Ovary (tissue), 9 donors: ENCODE measurements around the gene SIPA1L2. TPM values are rescaled to one million over a fixed set of nuclear protein-coding genes. Genes with fewer than 3 reads are reported as not detected.

Experiments used
- DNase-seq, 5 donors: peaks; one replicate each; pipeline ENCODE4 v3.0.0-alpha.2; 2019 to 2020
- H3K27ac ChIP-seq, 2 donors: fragments of 200-600 bp; one replicate each; pipeline versions ENCODE4 v1.5.1 to v1.8.0; 2019 to 2022
- H3K27me3 ChIP-seq: fragments of 200-600 bp; one replicate; pipeline ENCODE4 v1.8.0; 2022
- H3K36me3 ChIP-seq: fragments of 200-600 bp; sonication (generic); one replicate; pipeline ENCODE4 v1.5.1; 2019
- H3K4me1 ChIP-seq: one replicate; pipeline ENCODE4 v1.8.1; 2013; ENCODE audit warnings: mild to moderate bottlenecking, moderate library complexity; ENCODE audit not compliant: insufficient read depth
- H3K4me3 ChIP-seq: fragments of 200-600 bp; sonication (generic); one replicate; pipeline ENCODE4 v1.5.1; 2017
- H3K9me3 ChIP-seq, 2 donors: fragments of 200-600 bp in 1 of 2; sonication (generic) in 1 of 2; one replicate each; pipeline versions ENCODE4 v1.5.1 to v1.8.1; 2013 to 2019; ENCODE audit warnings: mild to moderate bottlenecking in 1 of 2, moderate library complexity in 1 of 2
- CTCF ChIP-seq, 3 donors: fragments of 450-650 bp in 2 of 3; fragments of 200-600 bp in 1 of 3; IDR thresholded peaks; one replicate each; pipeline versions ENCODE4 v1.5.1 to v1.8.0; 2016 to 2022; ENCODE audit warnings: antibody characterized with exemption in 3 of 3, mild to moderate bottlenecking in 1 of 3
- EP300 ChIP-seq: sonication (generic); formaldehyde crosslinking; IDR thresholded peaks from one replicate; pipeline ENCODE4 v1.6.1; 2017; ENCODE audit warnings: antibody characterized with exemption
- POLR2A ChIP-seq: fragments of 450-650 bp; IDR thresholded peaks from one replicate; pipeline ENCODE4 v1.6.1; 2017; ENCODE audit warnings: antibody characterized with exemption, mild to moderate bottlenecking, moderate library complexity
- WGBS, 3 donors: extraction: QIAGEN DNeasy Blood & Tissue Kit in 1 of 3; methylation state at CpG; one replicate each; pipeline versions ENCODE4 v1.1.5 to v1.1.7; 2013 to 2017; 5-methylcytosine and 5-hydroxymethylcytosine counted together
- intact Hi-C, 4 donors: fragments of 100-400 bp; cut with DNase I; formaldehyde crosslinking; loops; one replicate each; pipeline versions ENCODE4 v1.11.0 to v1.15.1; 2022 to 2023
- polyA plus RNA-seq, 2 donors: library from polyadenylated mRNA; stranded (reverse); fragments of 200-250 nt in 1 of 2; fragments of 350-450 nt in 1 of 2; fragmentation: Illumina TruSeq in 1 of 2; extraction: RNeasy Lipid Tissue Mini Kit (QIAGEN cat#74804) in 1 of 2; gene quantifications; one replicate each; pipeline ENCODE4 v1.2.3, GENCODE V29; 2013 to 2014
- total RNA-seq, 7 donors: library from RNA; depleted of rRNA in 2 of 7; stranded (reverse); fragments of >200 nt in 2 of 7; fragmentation: NEBNext Ultra II Directional in 3 of 7; extraction: Animal tissue kit (Norgen Biotek cat#: 25700) in 3 of 7; gene quantifications; one replicate each; pipeline versions ENCODE4 v1.1.0 to v1.2.4, GENCODE V29; 2016 to 2023
- donor health status: DM: no; HTN: no; CAD: no; lungs with moderate emphysema.
- donor health status: DM: no; HTN: no; CAD: no.
- donor health status: Bipolar disorder and iron deficiency.
- donor health status: DM: yes; HTN: yes; CAD: no.
- donor health status: DM: no; HTN: no; CAD: no.
- donor health status: DM: yes; HTN: yes; CAD: no.

The SIPA1L2 gene
- total and polyA plus RNA-seq, 9 donors: 12.3 to 52.9 (median 20.1) TPM

- Histone ChIP-seq H3K4me1 (no peaks in the 10 kb centered on the region), H3K9me3 (no peaks in the 10 kb centered on the region), H3K36me3 (no peaks in the 10 kb centered on the region), H3K4me3 (no peak overlapping the region), H3K27ac (no peak overlapping the region), H3K27me3 (no peaks in the 10 kb centered on the region)
- no peak for DNase-seq
- 45 to 53% (median 46%) methylated on average over 3 of the region's 3 CpGs for WGBS, 3 donors
- no peak for TF ChIP-seq EP300
- TF ChIP-seq POLR2A: no peak
- TF ChIP-seq CTCF (IDR thresholded peaks at IDR 0.05): no peak
- intact Hi-C loops: no loop called here
These were observed 37.3 kb upstream of the SIPA1L2 start for GRCh38 chr1:232667094-232667777.

GRCh38 chr1:232664844-232665777 lies 35.2 kb upstream of the SIPA1L2 start:
- Histone ChIP-seq H3K9me3 (no peaks in the 10 kb centered on the region), H3K27ac (no peak overlapping the region), H3K4me1 (no peaks in the 10 kb centered on the region), H3K36me3 (no peaks in the 10 kb centered on the region), H3K27me3 (no peaks in the 10 kb centered on the region), H3K4me3 (no peak overlapping the region)
- TF ChIP-seq CTCF (IDR thresholded peaks at IDR 0.05): no peak
- no peak for TF ChIP-seq EP300
- TF ChIP-seq POLR2A: no peak
- intact Hi-C loops: no loop called here
- WGBS, 3 donors: 76 to 87% (median 86%) methylated on average over 3 of the region's 3 CpGs
- no peak for DNase-seq

- intact Hi-C loops: no loop called here
- H3K36me3 ChIP-seq: no peaks in the 10 kb centered on the region
- no peak overlapping the region for H3K4me3 ChIP-seq
- no peak overlapping the region for H3K27ac ChIP-seq
- WGBS, 3 donors: 52 to 64% (median 61%) methylated on average over 7 of the region's 7 CpGs
- no peaks in the 10 kb centered on the region for H3K27me3 ChIP-seq
- no peak for TF ChIP-seq POLR2A
- no peak for TF ChIP-seq EP300
- TF ChIP-seq CTCF (IDR thresholded peaks at IDR 0.05): no peak
- no peaks in the 10 kb centered on the region for H3K9me3 ChIP-seq
- H3K4me1 ChIP-seq: no peaks in the 10 kb centered on the region
- no peak for DNase-seq
These were observed 33.0 kb upstream of the SIPA1L2 start for GRCh38 chr1:232662910-232663309.

GRCh38 chr1:232658386-232658785 lies 28.5 kb upstream of the SIPA1L2 start:
- H3K36me3 ChIP-seq: no peaks in the 10 kb centered on the region
- no peak overlapping the region for H3K4me3 ChIP-seq
- 33 to 37% (median 37%) methylated on average over 2 of the region's 2 CpGs for whole genome bisulfite sequencing, 3 donors
- no peaks in the 10 kb centered on the region for H3K9me3 ChIP-seq
- no peak overlapping the region for H3K27ac ChIP-seq
- DNase-seq: no peak
- intact Hi-C loops: no loop called here
- H3K4me1 ChIP-seq: no peaks in the 10 kb centered on the region
- H3K27me3 ChIP-seq: no peaks in the 10 kb centered on the region
- TF ChIP-seq EP300 (no peak), CTCF (IDR thresholded peaks at IDR 0.05) (no peak), POLR2A (no peak)
